22Rv1 (cell line): ENCODE results near the gene MNX1.

Experiments
- CTCF ChIP-seq: fragments of 450-650 bp; IDR thresholded peaks from 2 replicates; pipeline ENCODE4 v1.5.1; 2017; ENCODE audit warnings: mild to moderate bottlenecking
- ZFX ChIP-seq: fragments of 450-650 bp; IDR thresholded peaks from 2 replicates; pipeline ENCODE4 v1.6.1; 2017; ENCODE audit warnings: antibody characterized with exemption, borderline replicate concordance

- TF ChIP-seq CTCF (no peak), ZFX (no peak)
These were observed 1.2 kb downstream of the MNX1 start for GRCh38 chr7:157009170-157009777.
